ENCODE data around the gene CLSTN2.

The CLSTN2 gene

GRCh38 chr3:139941580-139941979 is 6.6 kb downstream of the CLSTN2 start:
- no peak for DNase-seq (ENCODE audit: low read depth)

- no peak for DNase-seq (ENCODE audit: low read depth)
Observed at GRCh38 chr3:139944256-139944910, 9.4 kb downstream of the CLSTN2 start.

- DNase-seq (ENCODE audit: low read depth) = no peak
Observed at GRCh38 chr3:139945386-139945785, 10.4 kb downstream of the CLSTN2 start.

GRCh38 chr3:139945942-139946341 is 11.0 kb downstream of the CLSTN2 start:
- DNase-seq (ENCODE audit: low read depth) = no peak

- no peak for DNase-seq (ENCODE audit: low read depth)
Observed at GRCh38 chr3:139948467-139948866, 13.5 kb downstream of the CLSTN2 start.

- DNase-seq (ENCODE audit: low read depth) = no peak
Observed at GRCh38 chr3:139948898-139949297, 13.9 kb downstream of the CLSTN2 start.

GRCh38 chr3:139953131-139953910 is 18.3 kb downstream of the CLSTN2 start:
- no peak for DNase-seq (ENCODE audit: low read depth)

- no peak for DNase-seq (ENCODE audit: low read depth)
Observed at GRCh38 chr3:139954146-139954860, 19.3 kb downstream of the CLSTN2 start.

- no peak for DNase-seq (ENCODE audit: low read depth)
Observed at GRCh38 chr3:139957844-139958243, 22.9 kb downstream of the CLSTN2 start.

- no peak for DNase-seq (ENCODE audit: low read depth)
Observed at GRCh38 chr3:139969386-139969785, 34.4 kb downstream of the CLSTN2 start.

- DNase-seq (ENCODE audit: low read depth) = no peak
Observed at GRCh38 chr3:139970526-139970925, 35.5 kb downstream of the CLSTN2 start.

- DNase-seq (ENCODE audit: low read depth) = no peak
Observed at GRCh38 chr3:139974809-139975425, 39.9 kb downstream of the CLSTN2 start.

- no peak for DNase-seq (ENCODE audit: low read depth)
Observed at GRCh38 chr3:139975594-139976365, 40.8 kb downstream of the CLSTN2 start.

- no peak for DNase-seq (ENCODE audit: low read depth)
Observed at GRCh38 chr3:139978966-139979365, 44.0 kb downstream of the CLSTN2 start.

- DNase-seq (ENCODE audit: low read depth) = no peak
Observed at GRCh38 chr3:139979991-139980390, 45.0 kb downstream of the CLSTN2 start.

GRCh38 chr3:139982404-139982803 is 47.4 kb downstream of the CLSTN2 start:
- peak; percentile 5 for DNase-seq (ENCODE audit: low read depth)

GRCh38 chr3:139985576-139985975 is 50.6 kb downstream of the CLSTN2 start:
- no peak for DNase-seq (ENCODE audit: low read depth)

- DNase-seq (ENCODE audit: low read depth) = no peak
Observed at GRCh38 chr3:139987908-139988307, 52.9 kb downstream of the CLSTN2 start.

GRCh38 chr3:139988472-139989156 is 53.6 kb downstream of the CLSTN2 start:
- DNase-seq (ENCODE audit: low read depth) = no peak

GRCh38 chr3:139994891-139995290 is 59.9 kb downstream of the CLSTN2 start:
- DNase-seq (ENCODE audit: low read depth) = no peak

GRCh38 chr3:140004271-140004670 is 69.3 kb downstream of the CLSTN2 start:
- no peak for DNase-seq (ENCODE audit: low read depth)

Data from iris pigment epithelial cell (primary cell).